NOMO-1 treated with dmso at 0.1 percent for 144 hours (cell line): ENCODE results near the gene C2CD2.

Source experiments
- DNase-seq: peaks from one replicate; lab custom pipeline; 2025; ENCODE audit not compliant: unreplicated experiment; lab: John Stamatoyannopoulos, UW

The C2CD2 gene

DNA sequence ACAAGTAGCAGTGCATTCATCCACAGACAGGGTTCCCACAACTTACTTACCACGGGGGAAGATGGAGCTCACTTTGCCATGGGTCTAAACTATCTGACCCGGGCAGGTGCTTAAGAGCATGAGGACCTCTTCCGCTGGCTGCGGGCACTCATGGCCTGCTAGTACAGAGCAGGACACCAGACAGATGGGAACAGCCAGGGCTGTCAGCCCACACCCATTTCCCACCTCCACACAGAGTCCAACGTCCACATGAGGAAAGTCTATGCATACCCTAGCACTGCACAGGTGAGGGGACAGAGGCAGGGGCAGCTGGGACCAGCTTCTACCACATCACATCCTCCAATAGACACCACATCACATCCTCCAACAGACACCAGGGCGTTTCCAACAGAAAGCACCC, 38.9 kb downstream of the C2CD2 start:
- DNase-seq, result no peak

DNA sequence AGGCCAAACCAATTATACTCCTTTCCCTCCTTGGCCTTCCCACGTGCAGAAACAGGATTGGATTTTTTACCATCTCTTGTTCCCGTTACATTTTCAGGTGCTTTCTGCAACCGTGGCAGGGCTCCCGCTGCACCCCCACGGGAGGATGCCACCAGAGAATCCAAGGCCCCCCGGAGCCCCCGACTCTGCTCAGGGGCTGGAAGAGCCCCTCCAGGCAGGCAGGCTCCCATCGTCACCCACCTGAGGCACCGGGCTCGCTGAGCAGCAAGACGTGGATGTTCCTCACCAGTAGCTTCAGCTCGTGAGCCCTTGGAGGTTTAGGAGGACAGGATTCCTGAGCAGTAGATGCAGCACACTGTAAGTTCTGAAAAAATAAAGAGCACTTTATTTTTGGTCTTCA, 39.5 kb downstream of the C2CD2 start:
- no peak for DNase-seq

DNA sequence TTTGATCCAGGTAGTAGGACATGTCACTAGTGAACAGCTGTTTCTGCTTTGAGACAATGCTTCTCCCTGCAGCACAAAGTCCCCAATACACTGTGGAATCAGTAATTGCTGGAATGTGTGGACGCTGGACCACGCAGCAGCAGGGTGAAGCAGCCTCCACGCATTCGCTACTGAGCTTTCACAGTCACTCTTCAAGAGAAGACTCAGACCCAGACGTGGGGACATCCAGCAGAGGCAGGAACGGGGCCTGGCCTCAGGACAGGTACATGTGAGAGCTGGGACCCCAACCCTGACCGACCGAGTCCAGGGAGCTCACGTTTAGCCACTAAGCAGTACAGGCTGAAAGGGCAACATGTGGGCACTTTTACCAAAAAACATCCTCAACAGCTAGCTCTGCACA, 40.6 kb downstream of the C2CD2 start:
- DNase-seq, result no peak

DNA sequence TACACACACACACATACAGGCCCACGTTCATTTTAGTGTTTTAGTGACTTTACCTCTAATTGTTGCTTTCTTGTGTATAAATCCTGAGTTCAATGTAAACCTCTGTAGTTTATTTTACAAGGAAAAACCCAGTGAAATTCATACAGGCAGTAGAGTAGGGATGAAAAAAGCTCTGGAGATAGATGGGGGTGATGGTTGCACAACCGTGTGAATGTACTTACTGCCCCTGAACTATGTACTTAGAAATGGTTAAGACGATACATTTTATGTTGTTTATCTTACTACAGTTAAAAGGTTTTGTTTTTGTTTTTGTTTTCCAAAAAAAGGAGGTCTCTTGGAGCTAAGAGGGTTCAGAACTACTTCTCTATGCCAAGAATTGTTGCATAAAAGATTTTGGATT, 45.0 kb downstream of the C2CD2 start:
- no peak for DNase-seq

DNA sequence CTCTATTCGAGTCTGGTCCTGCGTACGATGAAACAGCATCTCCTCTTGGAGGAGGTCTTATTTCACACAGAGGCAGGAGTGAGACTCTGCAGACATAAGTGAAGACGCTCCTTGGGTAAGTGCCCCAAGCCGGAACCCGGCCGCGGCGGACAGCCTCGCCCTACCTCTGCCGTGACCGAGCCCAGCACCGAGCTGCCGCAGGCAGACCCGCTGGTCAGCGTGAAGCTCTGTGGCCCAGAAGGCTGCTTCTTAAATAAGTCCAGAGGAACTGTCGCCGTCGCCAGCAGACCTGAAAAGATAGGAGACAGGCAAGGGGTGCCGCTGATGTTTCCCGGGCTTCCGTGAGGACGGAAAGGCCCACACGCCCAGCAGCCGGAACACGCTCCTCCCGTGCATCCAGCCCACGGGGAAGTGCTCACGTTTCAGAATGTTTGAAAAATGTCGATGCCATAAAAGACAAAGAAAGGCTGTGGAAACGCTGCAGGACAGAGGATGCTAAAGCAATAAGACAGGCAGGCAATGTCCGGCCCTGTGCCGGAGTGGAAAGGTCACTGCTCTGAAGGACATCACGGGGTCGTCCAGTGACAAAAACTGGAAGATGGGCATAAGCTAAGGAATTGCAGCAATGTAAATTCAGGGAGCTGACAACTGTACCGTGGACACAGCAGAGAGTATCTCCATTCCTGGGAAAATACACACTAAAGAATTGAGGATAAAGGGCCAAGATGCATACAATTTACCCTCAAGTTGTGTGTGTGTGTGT, 46.1 kb downstream of the C2CD2 start:
- no peak for DNase-seq

DNA sequence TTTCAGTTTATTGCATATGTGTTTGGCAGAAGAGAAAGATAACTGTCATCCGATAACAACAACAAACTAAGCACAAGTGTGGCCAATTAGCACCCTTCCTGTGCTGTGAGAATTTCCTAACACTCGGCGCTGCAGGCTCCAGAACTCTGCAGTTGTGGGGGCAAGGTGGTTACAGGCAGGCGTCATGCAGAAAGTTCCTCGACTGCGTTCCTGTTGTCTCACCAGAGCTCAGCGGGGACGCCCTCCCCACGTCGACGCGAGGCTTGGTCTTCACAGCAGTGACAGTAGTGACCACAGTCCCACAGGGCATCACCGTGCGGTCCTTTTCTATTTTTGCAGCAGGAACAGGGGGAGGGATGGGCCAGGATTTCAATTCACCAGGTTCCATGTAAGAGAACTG, 47.0 kb downstream of the C2CD2 start:
- DNase-seq, result no peak

DNA sequence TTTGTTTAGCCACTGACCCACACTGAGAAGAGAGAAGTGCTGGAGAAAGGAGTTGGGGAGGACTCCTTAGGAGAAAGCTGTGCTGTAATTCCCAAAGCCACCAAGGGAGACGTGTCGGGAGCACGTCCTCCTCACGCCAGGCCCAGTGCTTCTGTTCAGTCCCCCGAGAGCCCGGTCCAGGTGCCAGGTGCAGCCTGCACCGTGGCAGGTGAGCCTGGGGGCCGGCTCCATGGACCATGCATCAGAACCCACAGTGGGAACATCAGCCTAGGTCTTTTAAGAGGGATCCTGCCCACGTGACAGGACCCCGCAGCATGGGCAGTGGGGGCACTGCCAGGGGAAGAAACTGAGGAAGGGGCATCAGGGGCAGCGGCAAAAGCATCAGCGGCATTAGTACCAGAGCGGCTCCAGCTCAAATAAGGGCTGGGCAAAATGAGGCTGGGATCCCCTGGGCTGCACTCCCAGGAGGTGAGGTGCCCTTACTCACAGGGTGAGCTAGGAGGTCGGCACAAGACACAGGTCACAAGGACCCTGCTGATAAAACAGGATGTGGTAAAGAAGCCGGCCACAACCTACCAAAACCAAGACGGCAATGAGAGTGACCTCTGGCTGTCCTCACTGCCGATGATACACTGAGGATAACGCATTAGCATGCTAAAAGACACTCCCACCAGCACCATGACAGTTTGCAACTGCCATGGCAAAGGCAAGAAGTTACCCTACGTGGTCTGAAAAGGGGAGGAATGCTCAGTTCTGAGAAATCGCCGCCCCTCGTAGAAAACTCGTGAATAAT, 50.1 kb downstream of the C2CD2 start:
- no peak for DNase-seq

DNA sequence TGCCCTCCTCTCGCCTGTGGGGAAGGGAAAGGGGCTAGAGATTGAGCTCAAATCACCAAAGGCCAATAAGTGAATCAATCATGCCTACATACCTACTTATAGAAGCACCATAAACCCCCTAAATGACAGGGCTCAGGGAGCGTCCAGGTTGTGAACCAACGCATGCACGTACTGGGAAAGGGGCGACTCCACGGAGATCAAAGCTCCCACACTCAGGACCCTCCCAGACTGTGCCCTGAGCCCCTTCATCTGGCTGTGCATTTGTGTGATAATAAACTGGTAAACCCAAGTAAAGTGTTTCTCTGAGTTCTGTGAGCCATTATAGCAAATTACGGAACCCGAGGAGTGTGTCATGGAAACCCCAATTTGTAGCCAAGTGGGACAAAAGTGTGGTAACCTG, 50.9 kb downstream of the C2CD2 start:
- no peak for DNase-seq

DNA sequence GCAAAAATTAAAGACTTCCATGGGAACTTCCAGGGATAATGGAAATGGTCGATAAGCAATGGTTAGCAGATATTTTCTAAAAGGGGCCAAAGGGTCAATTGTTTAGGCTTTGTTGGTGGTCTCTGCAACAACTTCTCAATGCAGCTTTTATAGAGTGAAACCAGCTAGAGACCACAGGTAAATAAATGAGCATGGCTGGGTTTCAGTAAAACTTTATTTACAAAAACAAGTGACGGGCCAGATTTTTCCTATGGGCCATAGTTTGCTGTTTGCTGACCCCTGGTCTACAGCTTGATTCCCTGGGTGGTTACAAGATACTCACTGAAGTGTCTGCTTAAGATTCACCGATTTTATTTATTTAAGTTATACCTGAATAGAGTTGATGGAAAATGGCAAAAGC, 52.0 kb downstream of the C2CD2 start:
- DNase-seq, result no peak

DNA sequence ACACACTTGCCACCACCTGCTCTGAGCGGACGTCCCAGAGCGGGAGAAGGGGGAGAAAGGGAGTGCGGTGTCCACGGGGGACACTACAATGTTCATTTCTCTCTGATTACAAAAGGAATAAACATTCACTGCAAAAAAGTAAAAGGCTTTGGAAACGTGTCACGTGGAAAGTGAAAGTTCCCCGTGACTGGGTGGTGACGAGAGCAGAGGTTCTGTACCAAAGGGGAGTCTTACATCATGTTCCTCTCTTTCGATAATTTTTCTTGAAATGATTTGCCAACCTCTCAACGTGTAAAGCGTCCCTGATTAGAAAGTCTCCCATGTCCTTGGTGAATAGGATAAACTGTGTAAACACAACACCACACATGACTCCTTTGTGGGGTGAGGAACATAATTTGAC, 52.7 kb downstream of the C2CD2 start:
- DNase-seq, result no peak

DNA sequence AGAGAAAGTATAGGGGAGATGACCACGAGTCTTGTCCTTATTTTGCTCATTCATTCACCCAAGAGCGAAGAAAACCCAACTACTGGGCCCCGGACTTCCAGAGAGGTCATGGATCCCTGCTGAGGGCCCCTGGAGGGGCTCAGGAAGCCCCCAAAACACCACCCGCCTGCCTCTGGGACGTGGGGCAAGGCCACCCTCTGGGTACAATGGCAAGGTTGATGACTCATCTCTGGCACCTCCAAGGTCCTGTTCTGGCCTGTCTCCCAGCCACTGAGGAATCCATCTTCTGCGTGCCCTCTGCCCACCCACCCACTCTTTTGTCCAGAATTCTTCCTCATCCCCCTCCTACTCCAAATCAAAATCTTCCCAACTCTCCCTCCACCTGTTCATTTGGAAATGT, 53.4 kb downstream of the C2CD2 start:
- DNase-seq, result no peak

DNA sequence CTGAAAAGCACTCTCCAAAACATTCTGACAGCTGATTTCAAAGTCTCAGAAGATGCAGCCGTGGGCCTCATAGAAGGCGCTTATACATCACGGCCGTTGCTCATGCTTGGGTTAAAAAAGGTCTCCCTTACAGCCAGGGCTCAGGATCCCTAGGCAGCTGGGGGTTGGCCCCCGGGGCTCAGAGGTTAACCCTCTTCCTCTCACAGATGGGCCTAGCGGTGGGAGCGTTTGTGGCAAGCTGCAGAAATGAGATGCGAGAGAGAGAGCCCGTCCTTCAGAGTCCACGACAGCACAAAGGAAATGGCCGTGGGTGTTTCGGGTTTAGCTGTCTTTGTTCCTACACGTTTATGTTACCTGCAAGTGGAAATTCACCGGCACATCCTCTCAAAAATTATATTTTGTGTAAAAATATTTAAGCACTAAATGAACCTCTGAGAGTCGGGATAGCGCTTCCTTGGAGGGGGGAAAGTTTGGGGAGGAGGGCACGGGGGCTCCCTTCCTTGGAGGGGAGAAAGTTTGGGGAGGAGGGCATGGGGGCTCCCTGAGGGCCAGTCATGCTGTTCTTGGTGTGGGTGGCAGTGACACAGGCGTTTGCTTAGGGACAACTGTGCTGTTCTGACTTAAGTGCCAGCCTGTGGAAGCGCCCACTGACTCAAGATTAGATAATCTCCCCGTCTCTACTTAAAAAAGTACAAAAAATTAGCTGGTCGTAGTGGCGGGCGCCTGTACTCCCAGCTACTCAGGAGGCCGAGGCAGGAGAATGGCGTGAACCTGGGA, 54.2 kb downstream of the C2CD2 start:
- DNase-seq, result no peak

DNA sequence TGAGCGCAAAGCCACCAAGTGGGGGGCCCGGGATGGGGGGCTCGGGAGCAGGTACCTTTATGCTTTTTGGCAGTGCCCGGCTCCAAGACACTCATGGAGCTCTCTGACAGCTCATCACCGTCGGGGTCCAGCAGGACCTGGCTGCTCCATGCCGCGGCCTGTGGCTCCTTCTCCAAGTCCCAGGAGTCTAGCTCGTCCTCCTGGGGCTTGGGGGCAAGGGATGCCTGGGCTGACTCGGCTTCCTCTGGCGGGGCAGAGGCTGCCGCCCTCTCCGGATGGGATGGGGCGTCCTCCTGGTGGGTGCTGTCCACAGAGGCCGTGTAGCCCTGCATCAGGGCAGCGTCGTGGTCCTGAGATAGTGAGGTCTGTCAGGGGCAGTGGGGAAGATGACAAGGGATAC, 54.8 kb downstream of the C2CD2 start:
- no peak for DNase-seq

DNA sequence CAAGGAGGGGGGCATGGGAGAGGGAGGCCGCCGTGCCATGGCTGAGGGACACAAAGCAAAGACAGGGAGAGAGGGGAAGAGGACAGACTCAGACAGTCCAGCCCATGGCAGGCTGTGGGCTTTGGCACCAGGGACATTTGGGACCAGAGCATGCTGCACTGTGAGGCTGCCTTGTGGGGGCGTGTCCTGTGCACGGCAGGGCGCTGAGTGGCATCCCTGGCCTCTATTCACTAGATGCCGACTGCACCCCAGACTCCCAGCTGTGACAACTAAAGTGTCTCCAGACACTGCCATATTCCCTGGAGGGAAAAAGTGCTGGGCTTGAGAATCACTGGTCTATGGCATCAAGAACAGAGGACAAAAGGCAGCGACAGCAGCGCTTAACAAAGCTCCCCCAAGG, 56.1 kb downstream of the C2CD2 start:
- no peak for DNase-seq

DNA sequence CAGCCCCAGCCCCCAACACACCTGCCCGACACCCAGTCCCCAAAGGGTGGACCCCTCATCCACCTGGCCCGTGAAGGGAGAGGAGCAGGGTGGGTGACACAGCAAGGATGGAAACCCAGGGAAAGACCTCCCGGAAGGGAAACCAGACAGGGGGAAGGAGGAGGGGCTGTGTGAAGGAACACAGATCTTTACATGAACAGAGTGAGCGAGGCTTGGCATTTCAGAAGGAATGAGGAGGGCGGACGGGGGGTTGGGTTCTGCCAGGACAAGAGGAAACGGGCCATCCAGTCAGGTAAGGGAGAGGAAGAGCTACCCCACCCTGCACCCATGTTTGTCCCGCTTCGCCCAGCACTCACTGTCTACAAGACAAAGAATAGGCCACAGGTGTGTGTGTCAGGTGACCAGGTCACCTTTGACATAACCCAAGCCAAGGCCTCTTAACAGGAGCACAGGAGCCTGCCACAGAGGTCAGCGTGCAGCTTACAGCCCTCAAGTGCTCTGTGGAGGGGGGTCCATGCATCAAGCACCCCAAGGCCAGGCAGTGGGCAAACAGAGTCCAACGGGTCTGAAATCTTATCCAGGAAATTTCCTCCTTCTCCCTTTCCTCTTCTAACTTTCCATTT, 56.7 kb downstream of the C2CD2 start:
- no peak for DNase-seq

DNA sequence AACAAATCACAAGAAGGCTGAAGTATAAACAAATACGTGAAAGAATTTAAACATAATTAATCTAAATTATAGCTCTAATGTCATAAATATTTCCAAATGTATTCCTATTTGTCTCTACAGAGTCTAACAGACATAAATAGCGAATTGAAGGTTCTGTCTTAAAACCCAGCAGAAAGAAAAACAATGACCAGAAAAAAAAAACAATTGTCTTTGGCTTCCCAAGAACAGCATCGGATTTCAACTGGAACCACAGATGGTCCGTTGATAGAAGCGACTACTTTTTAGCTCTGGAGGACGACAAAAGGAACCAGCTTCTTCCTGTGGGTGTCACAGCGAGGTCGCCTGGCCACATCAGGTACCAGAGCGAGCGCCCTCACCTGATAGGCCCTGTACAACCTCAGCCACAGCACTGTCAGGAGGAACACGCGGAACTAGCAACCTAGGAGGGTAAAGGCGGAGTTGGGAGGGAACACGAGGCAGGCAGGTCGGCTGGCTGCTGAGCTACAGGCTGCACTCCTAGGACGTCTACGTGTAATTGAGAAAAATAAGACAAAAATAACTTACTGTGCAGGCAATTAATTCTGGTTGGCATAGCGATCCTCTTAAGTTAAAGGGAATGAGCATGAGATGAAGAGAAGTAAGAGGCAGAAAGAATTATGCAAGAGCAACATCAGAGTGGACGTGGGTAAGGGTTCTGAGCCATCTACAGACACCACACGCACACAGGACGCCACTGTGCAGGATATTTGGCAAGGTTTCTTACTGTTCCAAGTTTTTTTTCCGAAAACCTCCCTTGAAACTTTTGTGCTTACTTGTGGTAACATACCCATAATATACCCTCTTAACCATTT, 58.0 kb downstream of the C2CD2 start:
- DNase-seq, result no peak

DNA sequence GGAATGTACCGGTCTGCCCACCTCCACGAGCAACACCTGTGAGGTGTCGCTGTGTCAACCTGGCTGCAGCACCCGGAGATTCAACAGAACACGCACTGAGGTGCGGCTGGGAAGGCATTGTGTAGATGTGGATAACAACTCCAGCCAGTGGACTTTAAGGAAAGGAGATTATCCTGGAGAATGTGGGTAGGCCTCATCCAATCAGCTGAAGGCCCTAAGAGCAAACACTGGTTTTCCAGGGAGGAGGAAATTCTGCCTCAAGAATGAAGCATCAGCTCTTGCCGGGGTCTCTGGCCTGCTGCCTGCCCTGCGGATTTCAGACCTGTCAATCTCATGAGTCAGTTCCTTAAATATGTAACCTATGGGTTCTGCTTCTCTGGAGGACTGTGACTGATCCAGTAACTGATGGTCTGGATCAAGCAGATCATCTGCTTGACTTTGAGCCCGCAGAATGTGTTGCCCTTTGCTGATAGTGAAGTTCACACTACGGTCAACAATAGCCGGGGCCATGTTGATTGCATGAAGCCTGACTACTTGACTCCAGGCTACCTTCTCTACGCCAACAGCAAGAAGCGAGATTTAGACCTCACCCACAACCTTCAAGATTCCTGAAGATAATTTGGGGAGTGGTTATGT, 58.8 kb downstream of the C2CD2 start:
- no peak for DNase-seq

DNA sequence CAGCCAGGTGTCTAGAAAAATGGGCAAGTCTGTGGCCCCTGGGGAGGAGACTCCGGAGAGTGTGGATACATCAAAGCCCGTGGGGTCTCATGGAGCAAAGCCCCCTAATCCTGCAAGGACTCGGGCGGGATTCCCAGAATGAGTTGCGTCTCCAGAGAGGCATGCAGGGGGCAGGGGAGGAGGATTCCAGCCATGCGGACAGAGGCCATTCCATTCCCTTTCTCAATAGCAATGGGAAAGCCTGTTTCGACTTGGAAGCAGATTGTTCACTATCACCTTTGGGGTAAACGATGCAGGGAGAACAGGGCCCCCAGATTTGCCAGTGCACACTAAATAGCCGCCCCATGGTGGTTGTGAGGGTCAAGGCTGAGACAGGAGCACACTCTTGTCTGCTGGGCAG, 59.3 kb downstream of the C2CD2 start:
- DNase-seq, result no peak

DNA sequence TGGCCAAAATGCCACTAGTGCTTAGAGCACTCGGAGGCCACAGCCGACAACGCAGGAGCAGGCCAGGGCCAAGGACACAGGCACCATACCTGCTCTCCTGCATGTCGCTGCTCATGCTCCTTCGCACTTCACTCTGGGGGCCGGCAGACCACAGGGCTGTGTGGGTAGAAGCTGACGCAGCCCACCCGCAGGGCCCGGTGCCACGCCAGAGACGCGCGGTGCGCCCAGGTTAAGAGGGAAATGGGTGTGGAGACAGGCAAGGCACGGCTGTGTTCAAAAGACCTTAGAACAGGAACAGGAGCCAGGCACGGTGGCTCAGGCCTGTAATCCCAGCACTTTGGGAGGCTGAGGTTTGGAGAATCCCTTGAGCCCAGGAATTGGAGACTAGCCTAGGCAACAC, 61.1 kb downstream of the C2CD2 start:
- no peak for DNase-seq

DNA sequence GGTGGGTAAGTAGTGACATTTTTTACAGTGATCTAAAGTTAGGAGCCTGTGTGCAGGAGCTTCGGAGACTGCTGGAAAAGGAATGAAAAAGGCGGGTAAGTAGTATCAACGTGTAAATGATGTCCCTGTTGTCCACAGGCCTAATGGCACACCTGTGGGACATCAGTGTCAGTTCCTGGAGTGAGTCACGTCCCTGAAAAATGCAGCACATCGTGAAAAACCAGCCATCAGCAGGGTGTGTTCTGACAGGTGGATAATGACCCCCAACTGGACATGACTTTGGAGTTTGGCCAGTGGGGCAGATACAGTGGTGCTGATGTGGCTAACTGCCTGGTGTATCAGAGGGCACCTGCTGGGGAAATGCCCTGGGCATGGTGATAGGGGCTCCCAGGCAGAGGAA, 62.7 kb downstream of the C2CD2 start:
- no peak for DNase-seq
